DOHH2 (cell line): ENCODE measurements around the gene CYP2W1.
A peak's percentile ranks its signal among the peaks of the same experiment; 100 is the strongest.
"Not testable (repeated sequence)": the region's sequence is repeated elsewhere in the genome, so short reads cannot be mapped to it uniquely, and the experiment has no call there.

Experiments
- H3F3A ChIP-seq: fragments of 200-600 bp; sonication (generic), shearing (Covaris generic); 2 replicates; pipeline ENCODE4 v1.6.0; 2016; ENCODE audit warnings: antibody characterized with exemption, mild to moderate bottlenecking; ENCODE audit not compliant: control insufficient read depth, insufficient read depth
- H3K27ac ChIP-seq: fragments of 200-600 bp; sonication (generic); 2 replicates; pipeline ENCODE4 v1.5.1; 2014; ENCODE audit warnings: low read depth, mild to moderate bottlenecking, low read length, moderate library complexity
- H3K27me3 ChIP-seq: fragments of 200-600 bp; sonication (generic); 2 replicates; pipeline ENCODE4 v1.6.1; 2014; ENCODE audit warnings: mild to moderate bottlenecking, low read length, mixed read lengths; ENCODE audit not compliant: control insufficient read depth
- H3K36me3 ChIP-seq: fragments of 200-600 bp; sonication (generic); 2 replicates; pipeline ENCODE4 v1.6.1; 2014; ENCODE audit warnings: mild to moderate bottlenecking, low read length, moderate library complexity, mixed read lengths; ENCODE audit not compliant: control insufficient read depth
- H3K4me1 ChIP-seq: fragments of 200-600 bp; sonication (generic); 2 replicates; pipeline ENCODE4 v1.6.1; 2014; ENCODE audit warnings: mild to moderate bottlenecking, low read length, mixed read lengths; ENCODE audit not compliant: control insufficient read depth
- H3K4me2 ChIP-seq: fragments of 200-600 bp; sonication (generic); 2 replicates; pipeline ENCODE4 v1.6.0; 2014; ENCODE audit warnings: mild to moderate bottlenecking, low read length, moderate library complexity
- H3K4me3 ChIP-seq: fragments of 200-600 bp; sonication (generic); 2 replicates; pipeline ENCODE4 v1.5.1; 2014; ENCODE audit warnings: mild to moderate bottlenecking, low read length, mixed read lengths
- H3K79me2 ChIP-seq: fragments of 200-600 bp; sonication (generic); 2 replicates; pipeline ENCODE4 v1.6.1; 2014; ENCODE audit warnings: mild to moderate bottlenecking, low read length, mixed read lengths; ENCODE audit not compliant: control insufficient read depth
- H3K9me2 ChIP-seq: fragments of 200-600 bp; sonication (generic); replicated peaks from 2 replicates; pipeline ENCODE4 v1.6.1; 2014; ENCODE audit warnings: mild to moderate bottlenecking, low read length, mixed read lengths; ENCODE audit not compliant: control insufficient read depth
- H3K9me3 ChIP-seq: fragments of 200-600 bp; sonication (generic); 2 replicates; pipeline ENCODE4 v1.6.1; 2014; ENCODE audit warnings: antibody characterized with exemption, low read length, mixed read lengths; ENCODE audit not compliant: control insufficient read depth, insufficient read depth
- H4K20me1 ChIP-seq: fragments of 200-600 bp; sonication (generic); 2 replicates; pipeline ENCODE4 v1.6.0; 2014; ENCODE audit warnings: low read depth, mild to moderate bottlenecking, antibody characterized with exemption, low read length, moderate library complexity; ENCODE audit not compliant: control insufficient read depth, insufficient read depth
- CTCF ChIP-seq: fragments of 200-600 bp; sonication (generic); IDR thresholded peaks from one replicate; pipeline ENCODE4 v1.5.1; 2014; ENCODE audit warnings: antibody characterized with exemption, mild to moderate bottlenecking, low read depth, low read length; ENCODE audit not compliant: poor library complexity, severe bottlenecking

Gene CYP2W1

DNA sequence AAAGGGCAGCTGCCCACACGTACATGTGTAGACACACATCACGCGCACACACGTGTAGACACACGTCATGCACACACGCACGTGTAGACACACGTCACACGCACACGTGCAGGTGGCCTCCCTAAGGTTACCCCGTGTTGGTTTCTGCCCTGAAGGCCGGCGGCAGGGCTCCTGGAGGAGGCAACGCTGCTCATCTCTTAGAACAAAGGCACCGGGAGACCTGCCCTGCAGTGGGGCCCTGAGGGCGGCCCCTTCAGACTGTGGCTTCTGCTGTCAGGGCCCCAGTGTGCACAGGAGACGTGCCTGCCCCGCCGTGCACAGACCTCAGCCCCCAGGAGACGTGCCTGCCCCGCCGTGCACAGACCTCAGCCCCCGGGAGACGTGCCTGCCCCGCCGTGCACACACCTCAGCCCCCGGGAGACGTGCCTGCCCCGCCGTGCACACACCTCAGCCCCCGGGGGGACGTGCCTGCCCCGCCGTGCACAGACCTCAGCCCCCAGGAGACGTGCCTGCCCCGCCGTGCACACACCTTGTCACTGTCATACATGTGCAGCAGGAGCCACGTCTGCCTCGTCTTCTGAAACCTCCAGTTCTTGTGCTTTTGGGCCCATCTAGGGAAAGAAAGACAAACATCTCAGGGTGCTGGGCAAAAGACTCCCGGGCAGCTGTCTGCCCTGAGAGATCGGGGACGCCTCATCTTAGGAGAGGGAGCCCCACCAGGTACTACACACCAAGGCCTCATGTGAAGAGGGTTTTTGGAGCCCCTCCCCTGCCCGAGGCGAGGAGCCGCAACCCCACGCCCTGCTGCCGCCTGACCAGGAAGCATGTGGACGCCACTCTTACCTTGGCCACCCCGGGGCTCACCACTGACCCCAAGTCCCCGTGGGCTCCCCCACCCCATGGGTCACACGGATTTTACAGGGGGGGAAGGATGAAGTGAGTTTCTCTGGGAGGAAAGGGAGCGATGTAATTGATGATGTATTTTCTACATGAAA lies 17.3 kb downstream of the CYP2W1 start:
- peak overlapping the region; percentile 39 for H3K4me2 ChIP-seq
- peaks cover 9% of the 10 kb centered on the region for H3K79me2 ChIP-seq

DNA sequence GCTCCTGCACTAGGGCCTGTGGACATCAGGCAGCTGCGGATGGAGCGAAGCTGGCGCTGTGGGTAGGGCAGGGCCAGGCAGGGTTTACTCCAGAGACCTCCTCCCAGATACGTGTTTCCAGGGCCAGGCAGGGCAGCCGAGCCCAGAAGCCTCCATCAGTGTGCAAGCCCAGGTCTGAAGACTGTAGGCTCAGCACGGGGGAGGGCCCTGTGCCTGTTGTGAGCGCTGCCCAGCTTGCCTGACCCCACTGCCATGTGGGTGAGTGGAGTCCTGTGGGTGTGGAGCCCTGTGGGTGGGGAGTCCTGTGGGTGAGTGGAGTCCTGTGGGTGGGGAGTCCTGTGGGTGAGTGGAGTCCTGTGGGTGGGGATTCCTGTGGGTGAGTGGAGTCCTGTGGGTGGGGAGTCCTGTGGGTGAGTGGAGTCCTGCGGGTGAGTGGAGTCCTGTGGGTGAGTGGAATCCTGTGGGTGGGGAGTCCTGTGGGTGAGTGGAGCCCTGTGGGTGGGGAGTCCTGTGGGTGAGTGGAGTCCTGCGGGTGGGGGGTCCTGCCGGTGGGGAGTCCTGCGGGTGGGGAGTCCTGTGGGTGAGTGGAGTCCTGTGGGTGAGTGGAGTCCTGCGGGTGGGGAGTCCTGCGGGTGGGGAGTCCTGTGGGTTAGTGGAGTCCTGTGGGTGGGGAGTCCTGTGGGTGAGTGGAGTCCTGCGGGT lies 18.2 kb downstream of the CYP2W1 start:
- H3F3A ChIP-seq = peaks cover 15% of the 10 kb centered on the region
- H3K27ac ChIP-seq = peak overlapping the region; percentile 40
- H3K4me2 ChIP-seq = peak overlapping the region; percentile 39
- H3K9me2 ChIP-seq, H4K20me1 ChIP-seq, H3K27me3 ChIP-seq, H3K4me3 ChIP-seq, H3K9me3 ChIP-seq: not testable (repeated sequence)
- H3K4me1 ChIP-seq = peaks cover 57% of the 10 kb centered on the region
- H3K79me2 ChIP-seq = peaks cover 12% of the 10 kb centered on the region
- H3K36me3 ChIP-seq = peaks cover 73% of the 10 kb centered on the region

More for the DNA sequence above, 17.3 kb downstream of the CYP2W1 start:
- Histone ChIP-seq H3K27ac (peak overlapping the region; percentile 40), H3F3A (peaks cover 15% of the 10 kb centered on the region), H4K20me1 (no peaks in the 10 kb centered on the region), H3K9me3 (no peaks in the 10 kb centered on the region), H3K27me3 (no peaks in the 10 kb centered on the region), H3K4me1 (peaks cover 58% of the 10 kb centered on the region), H3K36me3 (peaks cover 70% of the 10 kb centered on the region), H3K9me2 (no peaks in the 10 kb centered on the region), H3K4me3 (no peak overlapping the region)
- no peak for TF ChIP-seq CTCF

DNA sequence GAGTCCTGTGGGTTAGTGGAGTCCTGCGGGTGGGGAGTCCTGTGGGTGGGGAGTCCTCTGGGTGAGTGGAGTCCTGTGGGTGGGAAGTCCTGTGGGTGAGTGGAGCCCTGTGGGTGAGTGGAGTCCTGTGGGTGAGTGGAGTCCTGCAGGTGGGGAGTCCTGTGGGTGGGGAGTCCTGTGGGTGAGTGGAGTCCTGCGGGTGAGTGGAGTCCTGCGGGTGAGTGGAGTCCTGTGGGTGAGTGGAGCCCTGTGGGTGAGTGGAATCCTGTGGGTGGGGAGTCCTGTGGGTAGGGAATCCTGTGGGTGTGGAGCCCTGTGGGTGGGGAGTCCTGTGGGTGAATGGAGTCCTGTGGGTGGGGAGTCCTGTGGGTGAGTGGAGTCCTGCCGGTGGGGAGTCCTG lies 19.0 kb downstream of the CYP2W1 start:
- H3K4me3 ChIP-seq, H3K4me2 ChIP-seq, H3K9me2 ChIP-seq, H4K20me1 ChIP-seq, H3K27me3 ChIP-seq, H3K9me3 ChIP-seq: not testable (repeated sequence)
- H3K79me2 ChIP-seq = peaks cover 14% of the 10 kb centered on the region
- peaks cover 52% of the 10 kb centered on the region for H3K4me1 ChIP-seq
- peaks cover 15% of the 10 kb centered on the region for H3F3A ChIP-seq
- peaks cover 71% of the 10 kb centered on the region for H3K36me3 ChIP-seq
- H3K27ac ChIP-seq = peak overlapping the region; percentile 5; the same call in 1 of the 2 replicates

GRCh38 chr7:1002445-1002844 lies 19.5 kb downstream of the CYP2W1 start:
- not testable (repeated sequence) for H3K9me2 ChIP-seq, H3K9me3 ChIP-seq, H4K20me1 ChIP-seq, H3K4me2 ChIP-seq, H3K4me3 ChIP-seq, H3K27me3 ChIP-seq
- Histone ChIP-seq H3K4me1 (peaks cover 53% of the 10 kb centered on the region), H3K79me2 (peaks cover 17% of the 10 kb centered on the region), H3K27ac (peak overlapping the region; percentile 5; the same call in 1 of the 2 replicates), H3F3A (peaks cover 15% of the 10 kb centered on the region), H3K36me3 (peaks cover 71% of the 10 kb centered on the region)
